ENCODE measurements around the gene RCSD1. TPM values are rescaled to one million over a fixed set of nuclear protein-coding genes. Genes with fewer than 3 reads are reported as not detected.
A peak's percentile ranks its signal among the peaks of the same experiment; 100 is the strongest.

Gene RCSD1
- total RNA-seq, 4 donors from 2014 or later = 7.1 to 14.2 (median 10.8) TPM

DNA sequence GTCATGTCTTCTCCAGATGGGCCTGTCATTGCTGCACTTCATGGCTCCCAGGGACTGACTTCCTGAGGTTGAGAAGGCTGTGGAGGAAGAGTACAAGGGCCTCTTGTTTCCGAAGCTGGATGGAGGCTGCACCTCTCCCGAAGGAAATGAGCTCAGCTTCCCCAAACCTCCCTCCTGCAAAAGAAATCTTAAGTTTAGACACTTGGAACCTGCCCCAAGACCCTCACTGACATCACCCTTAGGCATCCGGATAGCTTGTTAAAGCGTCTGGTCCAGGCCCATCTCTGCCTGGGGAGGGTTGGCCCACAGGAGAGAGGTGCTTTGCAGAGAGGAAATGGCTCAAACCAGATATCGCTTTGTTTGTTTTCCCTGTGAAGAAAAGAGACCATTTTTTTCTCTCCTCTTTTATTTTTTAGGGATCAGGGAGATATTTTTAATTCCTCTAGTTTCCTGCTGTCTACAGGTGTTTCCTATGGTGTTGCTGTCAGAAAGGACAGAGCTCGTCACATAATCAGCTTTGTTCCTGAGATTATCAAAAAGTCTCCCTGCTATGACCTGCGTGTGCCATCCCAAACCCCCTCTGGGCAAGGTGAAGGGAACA lies 25.0 kb downstream of the RCSD1 start:
- WGBS, 2 donors = 55 to 77% methylated on average over 7 of the region's 7 CpGs
- no peaks in the 10 kb centered on the region for H3K4me1 ChIP-seq
- H3K27ac ChIP-seq = peak overlapping the region in 1 of 3 donors; percentile 57
- no peak for DNase-seq
- intact Hi-C loops (cut with DNase I) = no loop called here
- H3K4me3 ChIP-seq (replicated peaks in 1 of 3) = no peak overlapping the region
- H3K36me3 ChIP-seq = no peaks in the 10 kb centered on the region
- H3K27me3 ChIP-seq = no peaks in the 10 kb centered on the region
- H3K9me3 ChIP-seq = no peaks in the 10 kb centered on the region
- TF ChIP-seq POLR2A (IDR thresholded peaks at IDR 0.05) (no peak), CTCF (IDR thresholded peaks at IDR 0.05) (no peak)

DNA sequence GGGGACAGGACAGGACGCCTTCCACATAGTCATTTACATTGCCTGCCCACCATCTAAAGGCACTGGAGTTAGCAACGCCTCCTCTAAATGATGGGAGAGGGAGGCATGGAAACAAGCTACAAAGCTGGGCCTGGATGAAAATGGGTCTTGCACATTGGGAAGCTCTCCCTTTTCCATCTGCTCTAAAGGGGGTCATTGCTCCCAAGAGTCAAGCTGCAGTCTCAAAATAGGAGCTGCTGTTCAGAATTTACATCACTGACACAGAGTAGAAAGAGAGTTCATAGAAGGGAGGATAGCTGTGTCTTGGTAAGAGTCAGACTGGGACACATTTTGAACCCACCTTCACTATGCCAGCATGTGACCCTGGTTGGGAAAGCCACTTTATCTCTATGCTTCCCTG lies 26.6 kb downstream of the RCSD1 start:
- intact Hi-C loops (cut with DNase I) = no loop called here
- Histone ChIP-seq H3K27me3 (no peaks in the 10 kb centered on the region), H3K36me3 (no peaks in the 10 kb centered on the region), H3K4me3 (replicated peaks in 1 of 3) (no peak overlapping the region), H3K9me3 (no peaks in the 10 kb centered on the region), H3K27ac (no peak overlapping the region), H3K4me1 (no peaks in the 10 kb centered on the region)
- TF ChIP-seq POLR2A (IDR thresholded peaks at IDR 0.05) (no peak), CTCF (IDR thresholded peaks at IDR 0.05) (no peak)
- 92 to 94% methylated on average over 2 of the region's 2 CpGs for WGBS, 2 donors
- no peak for DNase-seq

- no peak overlapping the region for H3K4me3 ChIP-seq (replicated peaks in 1 of 3)
- no peaks in the 10 kb centered on the region for H3K9me3 ChIP-seq
- H3K36me3 ChIP-seq = no peaks in the 10 kb centered on the region
- intact Hi-C loops (cut with DNase I) = no loop called here
- peaks cover 0 to 4% of the 10 kb centered on the region in 2 donors for H3K4me1 ChIP-seq
- no peak for DNase-seq
- TF ChIP-seq POLR2A (IDR thresholded peaks at IDR 0.05) (no peak), CTCF (IDR thresholded peaks at IDR 0.05) (no peak)
- 77 to 82% methylated on average over 10 of the region's 10 CpGs for WGBS, 2 donors
- H3K27me3 ChIP-seq = no peaks in the 10 kb centered on the region
- no peak overlapping the region for H3K27ac ChIP-seq
Observed at GRCh38 chr1:167658574-167659328, 28.7 kb downstream of the RCSD1 start.

- Histone ChIP-seq H3K27me3 (no peaks in the 10 kb centered on the region), H3K4me3 (replicated peaks in 1 of 3) (no peak overlapping the region), H3K27ac (no peak overlapping the region), H3K36me3 (no peaks in the 10 kb centered on the region), H3K9me3 (no peaks in the 10 kb centered on the region), H3K4me1 (peaks cover 0 to 4% of the 10 kb centered on the region in 2 donors)
- no peak for DNase-seq
- WGBS, 2 donors = 52 to 53% methylated on average over 3 of the region's 3 CpGs
- TF ChIP-seq POLR2A (IDR thresholded peaks at IDR 0.05) (no peak), CTCF (IDR thresholded peaks at IDR 0.05) (no peak)
- intact Hi-C loops (cut with DNase I) = no loop called here
Observed at GRCh38 chr1:167659450-167659849, 29.4 kb downstream of the RCSD1 start.

DNA sequence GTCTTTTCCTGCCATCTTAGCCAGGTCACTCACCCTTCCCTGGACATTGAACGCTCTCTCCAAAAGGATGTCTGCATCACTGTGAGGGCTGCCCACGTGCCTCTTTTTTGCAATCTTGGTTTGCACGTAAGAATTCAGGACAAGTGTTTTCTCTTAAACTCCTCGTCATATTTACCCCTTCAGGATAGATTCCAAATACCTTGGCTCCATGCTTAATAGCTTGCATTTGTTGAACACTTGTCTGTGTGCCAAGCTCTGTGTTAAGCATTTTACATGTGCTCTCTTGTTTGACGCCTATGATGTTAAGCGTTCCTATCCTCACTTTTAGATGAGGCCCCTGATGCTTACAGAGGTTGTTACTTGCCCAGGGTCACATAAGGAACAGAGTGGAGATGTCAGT lies 29.8 kb downstream of the RCSD1 start:
- TF ChIP-seq CTCF (IDR thresholded peaks at IDR 0.05) = no peak
- TF ChIP-seq POLR2A (IDR thresholded peaks at IDR 0.05) = no peak
- no peak overlapping the region for H3K27ac ChIP-seq
- peaks cover 0 to 4% of the 10 kb centered on the region in 2 donors for H3K4me1 ChIP-seq
- 81 to 85% methylated on average over 6 of the region's 6 CpGs for WGBS, 2 donors
- no peak overlapping the region for H3K4me3 ChIP-seq (replicated peaks in 1 of 3)
- intact Hi-C loops (cut with DNase I) = no loop called here
- no peaks in the 10 kb centered on the region for H3K9me3 ChIP-seq
- DNase-seq = no peak
- no peaks in the 10 kb centered on the region for H3K27me3 ChIP-seq
- no peaks in the 10 kb centered on the region for H3K36me3 ChIP-seq

Measured in thyroid gland (tissue), 4 donors.